ENCODE measurements around the gene MYLK. TPM values are rescaled to one million over a fixed set of nuclear protein-coding genes. Genes with fewer than 3 reads are reported as not detected.

The MYLK gene
- total RNA-seq, 2 experiments from 2014 or later: 0.17 TPM; not detected in 1

- H3K9me3 Mint-ChIP-seq: no peaks in the 10 kb centered on the region
- no peak overlapping the region for H3K27ac Mint-ChIP-seq
- H3K36me3 Mint-ChIP-seq: peaks cover 7% of the 10 kb centered on the region
- H3K4me3 Mint-ChIP-seq: no peak overlapping the region
- peaks cover 10% of the 10 kb centered on the region for H3K4me1 Mint-ChIP-seq (ENCODE audit: low read depth)
- CTCF ChIA-PET: interaction anchor here (1.3 kb wide), 2 partner anchors 8 to 9 kb away, joined by 3 to 7 read pairs; no protein-coding TSS in a partner anchor
- DNase-seq: no peak
- POLR2A ChIA-PET: no interaction called here
- intact Hi-C loops (cut with micrococcal nuclease): no loop called here
- H3K27me3 Mint-ChIP-seq: no peaks in the 10 kb centered on the region
Observed at GRCh38 chr3:123568034-123568433, 316.1 kb downstream of the MYLK start.

GRCh38 chr3:123564056-123564455, 320.1 kb downstream of the MYLK start:
- H3K4me1 Mint-ChIP-seq (ENCODE audit: low read depth): peaks cover 19% of the 10 kb centered on the region
- H3K36me3 Mint-ChIP-seq: peaks cover 3% of the 10 kb centered on the region
- no peak overlapping the region for H3K4me3 Mint-ChIP-seq
- DNase-seq: no peak
- no peaks in the 10 kb centered on the region for H3K9me3 Mint-ChIP-seq
- intact Hi-C loops (cut with micrococcal nuclease): no loop called here
- CTCF ChIA-PET: no interaction called here
- H3K27ac Mint-ChIP-seq: no peak overlapping the region
- POLR2A ChIA-PET: no interaction called here
- no peaks in the 10 kb centered on the region for H3K27me3 Mint-ChIP-seq

GRCh38 chr3:123562547-123562946, 321.6 kb downstream of the MYLK start:
- peaks cover 19% of the 10 kb centered on the region for H3K4me1 Mint-ChIP-seq (ENCODE audit: low read depth)
- no peaks in the 10 kb centered on the region for H3K27me3 Mint-ChIP-seq
- no peak for DNase-seq
- intact Hi-C loops (cut with micrococcal nuclease): no loop called here
- H3K4me3 Mint-ChIP-seq: no peak overlapping the region
- ChIA-PET CTCF (interaction anchor here (0.8 to 6.4 kb wide), 7 partner anchors 9 to 235 kb away, joined by 3 to 114 read pairs (median 4); no protein-coding TSS in a partner anchor), POLR2A (no interaction called here)
- peaks cover 3% of the 10 kb centered on the region for H3K36me3 Mint-ChIP-seq
- no peak overlapping the region for H3K27ac Mint-ChIP-seq
- no peaks in the 10 kb centered on the region for H3K9me3 Mint-ChIP-seq

GRCh38 chr3:123561188-123561587, 322.9 kb downstream of the MYLK start:
- Mint-ChIP-seq H3K27ac (no peak overlapping the region), H3K9me3 (no peaks in the 10 kb centered on the region), H3K36me3 (peaks cover 6% of the 10 kb centered on the region), H3K4me3 (no peak overlapping the region), H3K27me3 (no peaks in the 10 kb centered on the region), H3K4me1 (ENCODE audit: low read depth) (peaks cover 16% of the 10 kb centered on the region)
- ChIA-PET POLR2A (no interaction called here), CTCF (interaction anchor here (1.1 to 6.4 kb wide), 5 partner anchors 8 to 233 kb away, joined by 5 to 114 read pairs (median 7); no protein-coding TSS in a partner anchor)
- no peak for DNase-seq
- intact Hi-C loops (cut with micrococcal nuclease): no loop called here

Other genes with a start within 250 kb of the MYLK start
- 10 to 100 TPM; 32.4 to 39.5 TPM for gene CCDC14, start 76.9 kb upstream of the MYLK start, total RNA-seq
- not detected for gene ROPN1, start 107.8 kb upstream of the MYLK start, total RNA-seq
- 1 to 10 TPM; 2.0 to 2.6 TPM for gene KALRN, start 149.0 kb upstream of the MYLK start, total RNA-seq